Measurements from ENCODE around the gene LARP4. TPM values are rescaled to one million over a fixed set of nuclear protein-coding genes. Genes with fewer than 3 reads are reported as not detected.
"Not testable (repeated sequence)": the region's sequence is repeated elsewhere in the genome, so short reads cannot be mapped to it uniquely, and the experiment has no call there.

Gene LARP4
- total RNA-seq, 3 donors from 2014 or later: 42.1 to 71.7 (median 53.1) TPM

GRCh38 chr12:50403001-50403440 is 2.3 kb downstream of the LARP4 start:
- ATAC-seq (no peak), DNase-seq (no peak)
- Histone ChIP-seq H3K36me3 (ENCODE audit: low read depth) (no peaks in the 10 kb centered on the region), H3K4me3 (no peak overlapping the region), H3K4me1 (ENCODE audit: low read depth) (peaks cover 19% of the 10 kb centered on the region), H3K9me3 (no peaks in the 10 kb centered on the region)
- intact Hi-C loops (cut with DNase I, micrococcal nuclease): no loop called here
- TF ChIP-seq CTCF (IDR thresholded peaks at IDR 0.05): no peak

- H3K4me1 ChIP-seq (ENCODE audit: low read depth): peaks cover 19% of the 10 kb centered on the region
- intact Hi-C loops (cut with DNase I, micrococcal nuclease): no loop called here
- TF ChIP-seq CTCF (IDR thresholded peaks at IDR 0.05): no peak
- no peak overlapping the region for H3K4me3 ChIP-seq
- ATAC-seq: no peak
- DNase-seq: no peak
- no peaks in the 10 kb centered on the region for H3K36me3 ChIP-seq (ENCODE audit: low read depth)
- H3K9me3 ChIP-seq: no peaks in the 10 kb centered on the region
These were observed 3.6 kb downstream of the LARP4 start for GRCh38 chr12:50404307-50404706.

- intact Hi-C loops (cut with DNase I, micrococcal nuclease): no loop called here
- no peaks in the 10 kb centered on the region for H3K36me3 ChIP-seq (ENCODE audit: low read depth)
- ATAC-seq: no peak
- no peak for TF ChIP-seq CTCF (IDR thresholded peaks at IDR 0.05)
- DNase-seq: no peak
- H3K4me1 ChIP-seq (ENCODE audit: low read depth): no peaks in the 10 kb centered on the region
- no peaks in the 10 kb centered on the region for H3K9me3 ChIP-seq
- H3K4me3 ChIP-seq: no peak overlapping the region
These were observed 10.5 kb downstream of the LARP4 start for GRCh38 chr12:50411051-50411660.

DNA sequence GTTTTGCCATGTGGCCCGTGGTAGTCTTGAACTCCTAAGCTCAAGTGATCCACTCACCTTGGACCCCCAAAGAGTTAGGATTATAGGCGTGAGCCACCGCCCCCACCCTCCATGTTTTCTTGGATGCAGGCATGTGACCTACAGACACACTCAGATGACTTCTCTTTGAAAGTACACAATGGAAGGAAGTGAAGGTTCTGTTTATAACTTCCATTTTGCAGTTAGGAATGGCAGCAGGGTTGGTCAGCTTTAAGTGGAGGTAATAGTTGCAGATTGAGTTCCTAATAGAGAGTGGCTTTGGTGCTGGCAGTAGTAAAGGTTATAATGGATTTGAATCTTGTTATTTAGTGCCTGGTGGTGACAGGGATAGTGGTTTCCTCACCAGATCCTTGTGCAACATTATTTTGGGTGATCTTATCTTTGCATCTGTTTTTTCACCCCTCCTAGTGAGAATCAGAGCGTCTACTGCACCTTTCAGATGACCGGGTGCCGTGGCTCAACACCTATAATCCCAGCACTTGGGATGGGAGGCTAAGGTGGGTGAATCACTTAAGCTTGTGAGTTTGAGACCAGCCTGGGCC is 15.3 kb downstream of the LARP4 start:
- Histone ChIP-seq H3K4me1 (ENCODE audit: low read depth) (no peaks in the 10 kb centered on the region), H3K36me3 (ENCODE audit: low read depth) (no peaks in the 10 kb centered on the region), H3K9me3 (no peaks in the 10 kb centered on the region), H3K4me3 (no peak overlapping the region)
- TF ChIP-seq CTCF (IDR thresholded peaks at IDR 0.05): no peak
- no peak for DNase-seq
- intact Hi-C loops (cut with DNase I, micrococcal nuclease): no loop called here
- ATAC-seq: no peak

DNA sequence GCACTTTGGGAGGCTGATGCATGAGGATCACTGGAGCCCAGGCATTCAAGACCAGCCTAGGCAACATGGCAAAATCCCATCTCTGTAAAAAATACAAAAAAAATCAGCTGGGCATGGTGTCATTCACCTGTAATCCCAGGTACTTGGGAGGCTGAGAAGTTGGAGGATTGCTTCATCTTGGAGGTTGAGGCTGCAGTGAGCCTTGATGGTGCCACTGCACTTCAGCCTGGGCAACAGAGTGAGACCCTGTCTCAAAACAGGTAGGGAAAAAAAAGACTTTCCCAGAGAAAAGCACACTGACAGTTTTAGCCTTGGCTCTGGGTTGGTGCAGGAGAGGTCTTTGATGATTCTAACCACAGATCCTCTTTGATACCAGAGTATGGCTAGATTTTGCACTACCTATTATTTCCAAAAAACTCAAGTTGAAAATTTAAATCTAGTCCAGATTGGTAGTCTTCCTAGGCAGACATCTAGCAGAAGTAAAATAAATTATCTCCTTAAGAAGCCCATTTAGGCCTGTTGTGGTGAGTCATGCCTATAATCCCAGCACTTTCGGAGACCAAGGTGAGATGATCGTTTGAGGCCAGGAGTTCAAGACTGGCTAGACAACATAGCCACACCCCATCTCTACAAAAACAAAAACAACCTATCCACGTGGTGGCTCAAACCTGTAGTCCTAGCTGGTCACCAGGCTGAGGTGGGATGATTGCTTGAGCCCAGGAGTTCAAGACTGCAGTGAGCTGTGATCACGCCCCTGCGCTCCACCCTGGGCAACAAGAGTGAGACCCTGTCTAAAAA is 18.6 kb downstream of the LARP4 start:
- H3K36me3 ChIP-seq (ENCODE audit: low read depth): no peaks in the 10 kb centered on the region
- DNase-seq (no peak), ATAC-seq (peak; percentile 65)
- intact Hi-C loops (cut with DNase I, micrococcal nuclease): no loop called here
- H3K4me3 ChIP-seq: no peak overlapping the region
- no peaks in the 10 kb centered on the region for H3K9me3 ChIP-seq
- no peaks in the 10 kb centered on the region for H3K4me1 ChIP-seq (ENCODE audit: low read depth)
- TF ChIP-seq CTCF (IDR thresholded peaks at IDR 0.05): no peak

- DNase-seq; intact Hi-C loops (cut with DNase I, micrococcal nuclease); ATAC-seq; H3K4me3 ChIP-seq; H3K9me3 ChIP-seq; H3K36me3 ChIP-seq (ENCODE audit: low read depth); H3K4me1 ChIP-seq (ENCODE audit: low read depth): not testable (repeated sequence)
These were observed 22.2 kb downstream of the LARP4 start for GRCh38 chr12:50422855-50423254.

- H3K36me3 ChIP-seq (ENCODE audit: low read depth); DNase-seq; H3K9me3 ChIP-seq; H3K4me3 ChIP-seq; intact Hi-C loops (cut with DNase I, micrococcal nuclease); ATAC-seq; H3K4me1 ChIP-seq (ENCODE audit: low read depth): not testable (repeated sequence)
These were observed 22.7 kb downstream of the LARP4 start for GRCh38 chr12:50423342-50423741.
